ENCODE measurements around the gene PIK3AP1.

- TF ChIP-seq CTCF (IDR thresholded peaks at IDR 0.05) (no peak), IRF2 (CRISPR knock-in tag; IDR thresholded peaks at IDR 0.05; ENCODE audit: borderline replicate concordance, low read depth) (no peak), RELA (CRISPR knock-in tag; IDR thresholded peaks at IDR 0.05; ENCODE audit: borderline replicate concordance) (no peak), GABPB1 (CRISPR knock-in tag; IDR thresholded peaks at IDR 0.05) (no peak), FOXK1 (CRISPR knock-in tag; IDR thresholded peaks at IDR 0.05) (no peak), USF2 (CRISPR knock-in tag; IDR thresholded peaks at IDR 0.05) (no peak), CREB1 (CRISPR knock-in tag; IDR thresholded peaks at IDR 0.05) (no peak), CREM (CRISPR knock-in tag; IDR thresholded peaks at IDR 0.05) (no peak), NR1H2 (CRISPR knock-in tag; IDR thresholded peaks at IDR 0.05) (no peak), ELF4 (CRISPR knock-in tag; IDR thresholded peaks at IDR 0.05; ENCODE audit: low read depth) (no peak), ESRRA (CRISPR knock-in tag; IDR thresholded peaks at IDR 0.05; ENCODE audit: borderline replicate concordance) (no peak)
- TF ChIP-seq, protein P1, sequence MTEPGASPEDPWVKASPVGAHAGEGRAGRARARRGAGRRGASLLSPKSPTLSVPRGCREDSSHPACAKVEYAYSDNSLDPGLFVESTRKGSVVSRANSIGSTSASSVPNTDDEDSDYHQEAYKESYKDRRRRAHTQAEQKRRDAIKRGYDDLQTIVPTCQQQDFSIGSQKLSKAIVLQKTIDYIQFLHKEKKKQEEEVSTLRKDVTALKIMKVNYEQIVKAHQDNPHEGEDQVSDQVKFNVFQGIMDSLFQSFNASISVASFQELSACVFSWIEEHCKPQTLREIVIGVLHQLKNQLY (CRISPR knock-in tag; IDR thresholded peaks at IDR 0.05): no peak
Observed at GRCh38 chr10:96661632-96662031, 58.7 kb downstream of the PIK3AP1 start.
